H1 (cell line): ENCODE data around the gene PUSL1. TPM values are rescaled to one million over a fixed set of nuclear protein-coding genes. Genes with fewer than 3 reads are reported as not detected.

Source experiments
- CTCF ChIA-PET: fragments of 300-600 bp; sonication (Branson Sonifier 250); formaldehyde crosslinking; loops from one replicate; lab custom pipeline; 2021; ENCODE audit not compliant: partially characterized antibody; lab: Charles Lee
- POLR2A ChIA-PET: fragments of 300-600 bp; sonication (Branson Sonifier 250); formaldehyde crosslinking; loops from one replicate; lab custom pipeline; 2021; ENCODE audit warnings: inconsistent platforms; ENCODE audit not compliant: partially characterized antibody; lab: Charles Lee
- DNase-seq, 2 experiments: peaks; one replicate each; pipeline versions ENCODE4 v3.0.0 to v3.0.0-alpha.2; 2010 to 2022; ENCODE audit warnings: low spot score in 2 of 2, low read depth in 1 of 2, mixed read lengths in 1 of 2
- FAIRE-seq: peaks from 2 replicates; lab custom pipeline; 2011; peaks lifted over from hg19 to GRCh38; lab: Jason Lieb, UNC
- H2AFZ ChIP-seq: 2 replicates; pipeline ENCODE4 v1.8.1; 2012; ENCODE audit warnings: low read length, inconsistent platforms
- H2AK5ac ChIP-seq: 2 replicates; pipeline ENCODE4 v1.6.1; 2013; ENCODE audit warnings: low read depth, low read length
- H2BK120ac ChIP-seq: replicated peaks from 2 replicates; pipeline ENCODE3; 2013; ENCODE audit warnings: low read depth, low read length, inconsistent platforms
- H2BK12ac ChIP-seq: 2 replicates; pipeline ENCODE4 v1.6.1; 2013; ENCODE audit warnings: low read depth, low read length
- H2BK15ac ChIP-seq: 2 replicates; pipeline ENCODE4 v1.6.1; 2013; ENCODE audit warnings: low read length
- H2BK20ac ChIP-seq: 2 replicates; pipeline ENCODE4 v1.6.1; 2013; ENCODE audit warnings: low read length
- H2BK5ac ChIP-seq: 2 replicates; pipeline ENCODE4 v1.6.1; 2013; ENCODE audit warnings: low read depth, low read length
- H3K14ac ChIP-seq: 2 replicates; pipeline ENCODE4 v1.6.1; 2013; ENCODE audit warnings: inconsistent platforms; ENCODE audit not compliant: insufficient read length
- H3K18ac ChIP-seq: 2 replicates; pipeline ENCODE4 v1.6.1; 2013; ENCODE audit warnings: low read length; ENCODE audit errors: extremely low read depth
- H3K23ac ChIP-seq: 2 replicates; pipeline ENCODE4 v1.6.1; 2013; ENCODE audit warnings: inconsistent platforms; ENCODE audit not compliant: insufficient read length
- H3K23me2 ChIP-seq: 2 replicates; pipeline ENCODE4 v1.6.1; 2013; ENCODE audit warnings: low read depth, low read length
- H3K27ac ChIP-seq: 2 replicates; pipeline ENCODE4 v1.6.1; 2011; ENCODE audit warnings: low read depth, low read length, inconsistent platforms
- H3K27me3 ChIP-seq, 4 experiments: replicated peaks in 1 of 4; 1 replicate in 1 of 4; 2 replicates in 3 of 4; pipeline versions ENCODE4 v1.6.1 to v1.8.1; 2011 to 2013; ENCODE audit warnings: low read length in 3 of 4, mild to moderate bottlenecking in 3 of 4, inconsistent platforms in 2 of 4, mixed read lengths in 2 of 4, moderate library complexity in 1 of 4; ENCODE audit not compliant: control insufficient read depth in 3 of 4, insufficient read depth in 3 of 4; ENCODE audit errors: extremely low read depth in 1 of 4
- H3K36me3 ChIP-seq, 4 experiments: 2 replicates each; pipeline versions ENCODE4 v1.6.1 to v1.8.1; 2011 to 2013; ENCODE audit warnings: mild to moderate bottlenecking in 4 of 4, low read length in 3 of 4, moderate library complexity in 2 of 4, control low read depth in 1 of 4, inconsistent platforms in 1 of 4; ENCODE audit not compliant: insufficient read depth in 4 of 4, control insufficient read depth in 2 of 4
- H3K4ac ChIP-seq: replicated peaks from 2 replicates; pipeline ENCODE3; 2013; ENCODE audit warnings: low read length, low read depth, mixed read lengths, inconsistent platforms; ENCODE audit not compliant: insufficient read length
- H3K4me1 ChIP-seq, 4 experiments: replicated peaks in 1 of 4; 1 replicate in 1 of 4; 2 replicates in 3 of 4; pipeline versions ENCODE4 v1.6.1 to v1.8.1; 2011 to 2013; ENCODE audit warnings: low read length in 3 of 4, inconsistent platforms in 2 of 4, mixed read lengths in 1 of 4; ENCODE audit not compliant: insufficient read depth in 4 of 4, control insufficient read depth in 3 of 4
- H3K4me2 ChIP-seq, 2 experiments: 2 replicates each; pipeline versions ENCODE4 v1.6.1 to v1.8.1; 2011 to 2013; ENCODE audit warnings: low read depth in 2 of 2, low read length in 2 of 2, control low read depth in 1 of 2, inconsistent platforms in 1 of 2, mild to moderate bottlenecking in 1 of 2; ENCODE audit not compliant: insufficient read depth in 1 of 2
- H3K4me3 ChIP-seq, 4 experiments: fragments of 200-600, 300-600 bp in 1 of 4; sonication (generic), shearing (Covaris generic), sonication (Bioruptor Twin) in 1 of 4; 2 replicates each; pipeline versions ENCODE4 v1.5.1 to v1.8.1; 2011 to 2016; ENCODE audit warnings: low read length in 4 of 4, low read depth in 3 of 4, control low read depth in 2 of 4, inconsistent platforms in 2 of 4, mild to moderate bottlenecking in 2 of 4, mixed read lengths in 1 of 4, moderate library complexity in 1 of 4; ENCODE audit not compliant: insufficient read depth in 2 of 4; ENCODE audit errors: extremely low read depth in 1 of 4
- H3K56ac ChIP-seq: replicated peaks from 2 replicates; pipeline ENCODE3; 2013; ENCODE audit warnings: low read depth, mild to moderate bottlenecking, mixed read lengths, low read length, inconsistent platforms; ENCODE audit not compliant: insufficient read length
- H3K79me1 ChIP-seq: 2 replicates; pipeline ENCODE4 v1.6.1; 2013; ENCODE audit warnings: low read depth, low read length, control low read depth
- H3K79me2 ChIP-seq, 2 experiments: 2 replicates each; pipeline versions ENCODE4 v1.6.1 to v1.8.1; 2012 to 2013; ENCODE audit warnings: low read length in 2 of 2, mild to moderate bottlenecking in 2 of 2, inconsistent platforms in 1 of 2; ENCODE audit not compliant: insufficient read depth in 2 of 2, control insufficient read depth in 1 of 2
- H3K9ac ChIP-seq, 4 experiments: replicated peaks in 1 of 4; 1 replicate in 1 of 4; 2 replicates in 3 of 4; pipeline versions ENCODE4 v1.6.1 to v1.8.1; 2011 to 2013; ENCODE audit warnings: low read depth in 3 of 4, low read length in 3 of 4, control low read depth in 2 of 4, mild to moderate bottlenecking in 2 of 4, moderate library complexity in 2 of 4, inconsistent platforms in 1 of 4; ENCODE audit errors: extremely low read depth in 1 of 4
- H3K9me3 ChIP-seq, 2 experiments: 2 replicates each; pipeline versions ENCODE4 v1.6.1 to v1.8.1; 2012 to 2013; ENCODE audit warnings: mild to moderate bottlenecking in 2 of 2, moderate library complexity in 2 of 2, control low read depth in 1 of 2, inconsistent platforms in 1 of 2, low read depth in 1 of 2, low read length in 1 of 2, mixed read lengths in 1 of 2; ENCODE audit not compliant: insufficient read depth in 2 of 2
- H4K20me1 ChIP-seq, 2 experiments: replicated peaks in 1 of 2; 2 replicates each; pipeline versions ENCODE3 to v1.8.1; 2011 to 2013; ENCODE audit warnings: inconsistent platforms in 2 of 2, low read length in 2 of 2, mild to moderate bottlenecking in 1 of 2; ENCODE audit not compliant: insufficient read depth in 2 of 2, control insufficient read depth in 1 of 2
- H4K5ac ChIP-seq: 2 replicates; pipeline ENCODE4 v1.6.1; 2013; ENCODE audit warnings: low read length, low read depth, mixed read lengths, inconsistent platforms; ENCODE audit not compliant: insufficient read length
- H4K8ac ChIP-seq: 2 replicates; pipeline ENCODE4 v1.8.0; 2013; ENCODE audit warnings: mild to moderate bottlenecking, moderate library complexity, low read length, inconsistent platforms; ENCODE audit not compliant: insufficient read depth; ENCODE audit errors: extremely low read depth
- H4K91ac ChIP-seq: replicated peaks from 2 replicates; pipeline ENCODE3; 2013; ENCODE audit warnings: low read length, mixed read lengths, inconsistent platforms; ENCODE audit not compliant: insufficient read length
- BRCA1 ChIP-seq: IDR thresholded peaks from 2 replicates; pipeline ENCODE4 v1.6.1; 2012; ENCODE audit warnings: low read depth, low read length, improper control_type of control experiment
- CBX5 ChIP-seq: fragments of 300-800, 300-1000 bp; sonication (generic); IDR thresholded peaks from 2 replicates; pipeline ENCODE4 v1.7.1; 2016; ENCODE audit warnings: antibody characterized with exemption, low read length, low read depth
- CBX8 ChIP-seq: fragments of 300-800, 300-1000 bp; sonication (generic); IDR thresholded peaks from 2 replicates; pipeline ENCODE4 v1.7.1; 2016; ENCODE audit warnings: low read depth, low read length, borderline replicate concordance
- CHD1 ChIP-seq: IDR thresholded peaks from 2 replicates; pipeline ENCODE4 v1.6.1; 2012; ENCODE audit warnings: low read depth, low read length, improper control_type of control experiment
- CREB1 ChIP-seq: IDR thresholded peaks from 2 replicates; pipeline ENCODE4 v1.6.1; 2012; ENCODE audit warnings: inconsistent platforms
- EP300 ChIP-seq, 2 experiments: IDR thresholded peaks; 1 replicate in 1 of 2; 2 replicates in 1 of 2; pipeline ENCODE4 v1.6.1; 2011 to 2012; ENCODE audit warnings: low read depth in 2 of 2, low read length in 2 of 2, mild to moderate bottlenecking in 2 of 2, borderline replicate concordance in 1 of 2, inconsistent platforms in 1 of 2, moderate library complexity in 1 of 2
- JUN ChIP-seq: IDR thresholded peaks from 2 replicates; pipeline ENCODE4 v1.6.1; 2011; ENCODE audit warnings: low read depth, mild to moderate bottlenecking, improper control_type of control experiment, low read length
- NRF1 ChIP-seq: IDR thresholded peaks from 2 replicates; pipeline ENCODE4 v1.6.1; 2011; ENCODE audit warnings: mild to moderate bottlenecking, low read depth, low read length, improper control_type of control experiment
- RXRA ChIP-seq: IDR thresholded peaks from 2 replicates; pipeline ENCODE4 v1.6.1; 2011; ENCODE audit warnings: low read depth, mild to moderate bottlenecking, low read length, moderate library complexity; ENCODE audit not compliant: insufficient read depth
- SUZ12 ChIP-seq: fragments of 200-600 bp; sonication (generic); IDR thresholded peaks from 2 replicates; pipeline ENCODE4 v1.6.1; 2012; ENCODE audit warnings: mild to moderate bottlenecking, inconsistent platforms, low read length, moderate library complexity, mixed read lengths
- TCF12 ChIP-seq: IDR thresholded peaks from 2 replicates; pipeline ENCODE4 v1.6.1; 2011; ENCODE audit warnings: low read depth, mild to moderate bottlenecking, low read length
- WGBS, 2 experiments: shearing (Covaris generic) in 1 of 2; methylation state at CpG; one replicate each; pipeline versions ENCODE4 v1.1.6 to v1.1.7; 2013 to 2015; ENCODE audit warnings: low lambda C conversion rate in 2 of 2, mixed read lengths in 2 of 2, inconsistent platforms in 1 of 2, low coverage in 1 of 2, missing lambda C conversion rate in 1 of 2; ENCODE audit not compliant: insufficient replicate concordance in 2 of 2, insufficient coverage in 1 of 2, insufficient read length in 1 of 2; ENCODE audit errors: extremely low coverage in 1 of 2, missing lambda C conversion rate in 1 of 2; 5-methylcytosine and 5-hydroxymethylcytosine counted together
- polyA plus RNA-seq, 7 experiments: library from polyadenylated mRNA; depleted of rRNA in 3 of 7; stranded (reverse) in 5 of 7; unstranded in 2 of 7; fragments of >200 nt in 5 of 7; fragments of 200-250 nt in 2 of 7; gene quantifications; 1 replicate in 5 of 7; 2 replicates in 1 of 7; 4 replicates in 1 of 7; pipeline versions ENCODE4 v1.2.1 to v1.2.3, GENCODE V29; 2011 to 2013; ENCODE audit warnings: missing spikeins in 2 of 7, mixed read lengths in 2 of 7
- total RNA-seq: library from RNA; stranded (reverse); fragmentation: NEBNext Ultra II Directional; extraction: Animal tissue kit (Norgen Biotek cat#: 25700); gene quantifications from 2 replicates; pipeline ENCODE4 v1.2.1, GENCODE V29; 2021
- TF ChIP-seq, protein P1 (sequence below): IDR thresholded peaks from 2 replicates; pipeline ENCODE4 v1.6.1; 2011; ENCODE audit warnings: low read depth, mild to moderate bottlenecking, low read length; ENCODE audit not compliant: insufficient read depth
- TF ChIP-seq, protein P2 (sequence below): IDR thresholded peaks from 2 replicates; pipeline ENCODE4 v1.6.1; 2012; ENCODE audit warnings: inconsistent platforms

PUSL1 gene
- total and polyA plus RNA-seq, 2 of the 8 experiments (the other 6 are each of a cell fraction or from before 2014, with no cell fraction given): 38.8 to 87.4 TPM

DNA sequence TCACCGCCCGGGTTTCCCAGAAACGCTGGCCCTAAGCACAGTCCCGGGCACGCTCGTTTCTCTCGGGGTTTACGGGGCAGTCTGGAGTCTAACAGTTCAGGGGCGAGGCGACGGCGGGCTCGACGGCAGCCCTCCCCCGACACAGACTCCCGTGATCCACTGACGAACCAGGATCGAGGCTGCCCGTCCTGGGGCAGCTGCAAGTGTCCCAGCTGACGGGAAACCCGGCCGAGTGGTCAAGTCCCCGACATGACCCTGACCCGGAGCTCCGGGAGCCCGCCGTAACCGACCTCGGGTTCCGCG is 35.2 kb upstream of the PUSL1 start:
- Histone ChIP-seq H3K27ac (peak overlapping the region; percentile 83; the same call in 1 of the 2 replicates), H3K23ac (no peak overlapping the region), H4K5ac (no peak overlapping the region), H3K36me3 (peaks cover 0 to 2% (median under 1%) of the 10 kb centered on the region in 4 experiments; a peak in 1 of 8 replicates), H3K4me2 (peak overlapping the region; percentile 81 to 95), H2BK20ac (no peak overlapping the region), H3K4me1 (peaks cover 0 to 17% (median 8%) of the 10 kb centered on the region in 4 experiments; a peak in 5 of 7 replicates), H2BK12ac (no peak overlapping the region), H4K20me1 (peaks cover 20 to 24% of the 10 kb centered on the region in 2 experiments), H2BK5ac (no peak overlapping the region), H3K23me2 (peaks cover 12% of the 10 kb centered on the region; the same call in 1 of the 2 replicates), H2AFZ (no peak overlapping the region), H3K4ac (no peak overlapping the region), H4K91ac (no peak overlapping the region), H2AK5ac (no peak overlapping the region), H2BK15ac (no peak overlapping the region), H3K79me2 (peaks cover 12 to 44% of the 10 kb centered on the region in 2 experiments; a peak in 3 of 4 replicates), H3K56ac (no peak overlapping the region), H3K9ac (peak overlapping the region; percentile 71 to 99 (median 88)), H3K79me1 (peaks cover 22% of the 10 kb centered on the region), H3K9me3 (no peaks in the 10 kb centered on the region), H3K27me3 (no peaks in the 10 kb centered on the region; a peak in 1 of 7 replicates), H2BK120ac (no peak overlapping the region), H3K18ac (no peak overlapping the region), H4K8ac (peak overlapping the region; percentile 99; the same call in 1 of the 2 replicates), H3K4me3 (peak overlapping the region; percentile 88 to 99 (median 91)), H3K14ac (no peak overlapping the region)
- CTCF ChIA-PET: interaction anchor here (1.4 kb wide), 1 partner anchor 19 kb away, joined by 5 read pairs; no protein-coding TSS in a partner anchor
- 2% methylated on average over 30 of the region's 31 CpGs; no CpG with 5 or more reads in 1 of the 2 experiments for WGBS, 2 experiments
- DNase-seq: no peak
- POLR2A ChIA-PET: interaction anchor here (1.1 to 3.0 kb wide), 5 partner anchors 11 to 23 kb away, joined by 3 to 12 read pairs (median 5); no protein-coding TSS in a partner anchor
- FAIRE-seq: no peak
- no peak for TF ChIP-seq NRF1
- TF ChIP-seq CBX5: no peak
- TF ChIP-seq SUZ12: no peak
- TF ChIP-seq, protein P1, sequence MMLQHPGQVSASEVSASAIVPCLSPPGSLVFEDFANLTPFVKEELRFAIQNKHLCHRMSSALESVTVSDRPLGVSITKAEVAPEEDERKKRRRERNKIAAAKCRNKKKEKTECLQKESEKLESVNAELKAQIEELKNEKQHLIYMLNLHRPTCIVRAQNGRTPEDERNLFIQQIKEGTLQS: no peak
- TF ChIP-seq EP300 (IDR thresholded peaks at IDR 0.05; ENCODE audit: borderline replicate concordance in 1 of 2, low read depth in 2 of 2, low read length in 2 of 2): no peak
- TF ChIP-seq CHD1: no peak
- no peak for TF ChIP-seq JUN
- TF ChIP-seq TCF12: no peak
- TF ChIP-seq CREB1: no peak
- TF ChIP-seq, protein P2, sequence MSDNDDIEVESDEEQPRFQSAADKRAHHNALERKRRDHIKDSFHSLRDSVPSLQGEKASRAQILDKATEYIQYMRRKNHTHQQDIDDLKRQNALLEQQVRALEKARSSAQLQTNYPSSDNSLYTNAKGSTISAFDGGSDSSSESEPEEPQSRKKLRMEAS: no peak
- TF ChIP-seq BRCA1: no peak
- TF ChIP-seq RXRA: no peak
- no peak for TF ChIP-seq CBX8
